Stimulated activated CD8-positive, alpha-beta memory T cell treated with anti-CD3 and anti-CD28 coated beads, Interleukin-2, amount 100 ng/mL, for 1 hour (primary cell): ENCODE measurements around the gene CDCA7.
"Not testable (repeated sequence)": the region's sequence is repeated elsewhere in the genome, so short reads cannot be mapped to it uniquely, and the experiment has no call there.

Source experiments
- DNase-seq, 2 donors: peaks; one replicate each; pipeline ENCODE4 v3.0.0-alpha.2; 2020; ENCODE audit warnings: low read depth in 2 of 2

The CDCA7 gene

GRCh38 chr2:173359231-173359630 is 4.6 kb downstream of the CDCA7 start:
- DNase-seq = no peak

DNA sequence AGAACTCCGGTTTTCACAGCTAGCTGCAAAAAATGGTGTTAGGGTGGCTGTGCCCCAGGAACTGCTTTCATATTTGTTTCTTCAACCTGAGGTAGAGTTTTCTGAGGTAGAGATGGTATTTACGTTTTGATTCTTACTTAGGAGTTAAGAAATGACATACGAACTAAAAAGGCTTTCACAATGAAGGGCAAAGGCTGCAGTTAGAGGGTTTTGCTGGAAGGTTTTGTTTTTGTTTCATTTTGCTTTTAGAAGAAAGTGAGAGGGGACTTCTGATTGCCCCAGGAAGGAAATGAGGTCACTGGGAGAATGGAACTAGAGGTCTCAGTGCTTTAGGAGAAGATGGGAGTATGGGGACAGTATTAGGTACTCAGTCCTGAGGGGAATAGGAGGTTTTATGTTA is 15.5 kb downstream of the CDCA7 start:
- DNase-seq = no peak

DNA sequence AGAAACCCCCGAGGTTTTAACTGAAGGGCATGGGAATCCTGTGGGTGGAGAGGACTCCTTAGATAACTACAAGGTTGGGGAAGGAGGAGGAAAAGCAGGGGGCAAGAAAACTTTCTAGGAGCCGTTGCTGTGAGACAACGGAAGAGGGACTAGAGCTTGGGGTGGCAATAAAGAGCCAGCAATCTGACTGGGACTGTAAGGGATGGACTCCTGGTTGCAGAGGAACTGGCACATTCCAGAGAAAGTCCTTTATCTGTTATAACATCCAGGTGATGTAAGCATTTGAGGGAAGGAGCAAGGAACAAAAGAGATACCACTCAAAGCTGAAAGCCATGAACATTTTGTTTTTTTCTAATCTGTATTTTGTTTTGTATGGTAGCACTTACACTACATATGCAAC is 16.4 kb downstream of the CDCA7 start:
- no peak for DNase-seq

- DNase-seq = no peak
Observed at GRCh38 chr2:173373290-173373689, 18.6 kb downstream of the CDCA7 start.

DNA sequence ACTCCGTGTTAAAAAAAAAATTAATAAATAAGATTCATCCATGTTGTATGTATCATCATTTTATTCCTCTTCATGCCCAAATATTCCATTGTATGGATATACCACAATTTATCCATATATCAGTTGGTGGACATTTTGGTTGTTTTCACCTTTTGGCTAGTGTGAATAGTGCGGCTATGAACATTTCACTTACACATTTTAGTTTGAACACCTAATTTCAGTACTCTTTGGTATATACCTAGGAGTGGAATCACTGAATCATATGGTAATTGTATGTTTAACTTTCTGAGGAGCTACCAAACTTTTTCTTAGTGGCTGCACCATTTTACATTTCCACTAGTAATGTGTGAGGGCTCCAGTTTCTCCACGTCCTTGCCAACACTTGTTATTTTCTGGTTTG is 20.0 kb downstream of the CDCA7 start:
- DNase-seq = no peak

DNA sequence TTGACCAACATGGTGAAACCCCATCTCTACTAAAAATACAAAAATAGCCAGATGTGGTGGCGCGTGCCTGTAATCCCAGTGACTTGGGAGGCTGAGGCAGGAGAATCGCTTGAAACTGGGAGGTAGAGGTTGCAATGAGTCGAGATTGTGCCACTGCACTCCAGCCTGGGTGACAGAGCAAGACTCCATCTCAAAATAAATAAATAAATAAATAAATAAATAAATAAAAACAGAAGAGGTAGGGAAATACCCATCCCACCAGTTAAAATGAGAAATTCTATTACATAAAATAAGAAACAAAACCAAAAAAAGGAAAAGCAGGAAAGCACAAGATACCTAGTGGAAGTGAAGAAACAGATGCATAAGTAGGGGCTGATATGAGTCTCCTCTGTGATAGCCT is 30.9 kb downstream of the CDCA7 start:
- not testable (repeated sequence) for DNase-seq

- no peak for DNase-seq
Observed at GRCh38 chr2:173386021-173386737, 31.5 kb downstream of the CDCA7 start.

- no peak for DNase-seq
Observed at GRCh38 chr2:173386738-173387065, 32.0 kb downstream of the CDCA7 start.

DNA sequence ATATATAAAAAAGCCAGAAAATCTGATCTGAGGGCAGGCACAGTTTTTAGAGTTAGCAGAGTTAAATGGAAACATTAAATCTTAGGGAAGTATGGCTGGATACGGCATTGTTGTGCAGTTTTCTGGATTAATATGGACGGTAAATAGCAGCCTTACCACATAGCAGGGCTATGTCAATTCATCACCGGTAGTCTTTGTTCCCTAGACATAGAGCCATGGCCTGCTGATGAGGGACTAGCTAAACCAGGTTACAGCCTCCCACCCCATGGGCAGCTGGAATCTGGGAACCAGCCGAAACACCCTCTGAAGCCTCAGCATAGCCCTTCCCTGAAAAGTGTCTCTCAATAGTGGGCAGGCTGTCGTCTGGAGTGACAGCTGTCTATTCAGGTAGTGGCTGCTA is 32.4 kb downstream of the CDCA7 start:
- no peak for DNase-seq

DNA sequence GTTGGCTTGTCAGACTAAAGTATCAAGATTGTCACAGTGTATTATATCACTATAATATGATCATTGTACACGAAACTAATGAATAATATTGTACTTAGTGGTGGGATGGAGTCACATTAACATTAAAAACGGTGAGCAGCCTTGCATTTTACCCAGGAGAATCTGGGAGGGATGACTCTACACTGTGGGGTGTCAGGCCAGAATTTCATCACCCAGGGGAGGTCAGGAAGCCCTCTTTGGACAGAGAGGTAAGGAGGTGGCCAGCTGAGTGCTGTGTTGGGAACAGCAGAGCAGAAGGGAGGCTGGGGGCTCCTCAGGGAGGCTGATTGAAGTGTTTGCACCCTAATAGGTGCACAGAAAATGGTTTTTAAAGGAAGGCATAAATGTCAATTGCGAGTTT is 33.0 kb downstream of the CDCA7 start:
- DNase-seq = no peak

DNA sequence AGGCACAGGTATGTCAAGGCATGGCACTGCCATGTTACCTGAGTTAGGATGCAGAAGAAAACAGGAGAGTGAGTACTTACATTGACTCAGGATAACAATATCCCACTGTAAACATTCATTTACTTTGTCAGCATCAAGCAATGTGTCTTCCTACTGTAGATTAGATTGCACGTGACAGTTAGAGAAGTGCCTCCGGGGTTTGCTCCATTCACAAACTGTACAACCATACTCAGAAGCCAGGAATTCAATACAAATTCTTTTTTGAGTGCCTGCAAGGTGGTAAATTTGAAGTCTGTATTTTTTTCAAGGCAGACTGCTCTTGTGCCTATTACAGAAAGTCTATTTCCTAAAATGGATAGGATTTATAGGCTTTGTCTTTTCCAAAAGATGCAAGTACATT is 34.1 kb downstream of the CDCA7 start:
- DNase-seq = no peak

DNA sequence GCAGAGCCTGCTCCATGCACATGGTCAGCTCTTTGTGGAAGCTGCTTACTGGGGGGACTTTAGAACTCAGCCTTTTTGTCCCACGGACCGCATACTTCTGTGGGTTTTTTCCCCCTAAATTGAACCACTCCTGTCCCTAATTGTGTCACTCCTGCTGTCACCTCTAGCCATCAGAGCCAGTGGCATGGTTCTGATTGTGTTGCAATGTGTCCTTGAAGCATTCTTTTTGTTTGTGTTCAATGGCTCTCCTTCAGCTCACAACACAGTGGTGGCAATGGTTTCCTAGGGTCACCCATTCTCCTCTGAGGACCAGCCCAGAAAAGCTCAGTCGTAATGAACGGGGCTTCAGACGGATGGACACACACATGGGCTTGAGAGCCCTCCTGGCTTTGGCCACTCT is 35.4 kb downstream of the CDCA7 start:
- DNase-seq = no peak

DNA sequence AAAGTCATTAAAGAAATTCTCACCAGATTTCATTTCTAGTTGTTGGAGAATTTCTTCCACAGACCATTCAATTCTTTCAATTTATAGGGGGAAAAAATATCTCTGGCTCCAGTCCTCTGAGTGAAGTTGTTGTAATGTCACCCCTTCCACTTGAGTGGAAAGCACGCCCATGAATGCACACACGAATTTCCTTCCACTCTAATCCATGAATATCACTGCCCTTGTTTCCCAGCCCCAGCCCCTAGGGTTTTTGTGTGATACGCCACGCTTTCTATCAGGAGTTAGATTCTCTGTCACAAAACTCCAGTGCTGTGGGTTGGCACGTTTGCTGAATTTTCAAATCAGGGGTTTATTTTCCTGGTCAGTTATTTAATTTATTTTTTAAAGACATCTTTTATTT is 38.1 kb downstream of the CDCA7 start:
- no peak for DNase-seq

GRCh38 chr2:173393186-173393585 is 38.5 kb downstream of the CDCA7 start:
- DNase-seq = no peak

DNA sequence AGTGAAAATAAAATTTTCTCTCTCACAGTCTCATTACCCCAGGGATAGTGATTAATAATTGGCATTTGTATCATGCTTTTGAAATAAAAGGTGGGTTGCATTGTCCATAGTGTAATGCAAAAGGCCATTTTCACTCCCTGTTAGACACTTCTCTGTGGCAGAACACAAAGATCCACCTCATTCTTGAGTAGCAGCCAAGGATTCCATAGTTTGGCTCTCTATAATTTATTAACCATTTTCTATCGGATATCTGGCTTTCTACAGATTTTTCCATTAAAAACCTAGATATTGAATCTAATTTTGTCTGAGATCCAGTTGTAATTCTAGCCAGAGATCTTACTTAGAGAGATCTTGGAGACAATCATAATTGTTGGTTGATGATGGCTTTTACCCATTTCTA is 39.0 kb downstream of the CDCA7 start:
- DNase-seq = no peak

DNA sequence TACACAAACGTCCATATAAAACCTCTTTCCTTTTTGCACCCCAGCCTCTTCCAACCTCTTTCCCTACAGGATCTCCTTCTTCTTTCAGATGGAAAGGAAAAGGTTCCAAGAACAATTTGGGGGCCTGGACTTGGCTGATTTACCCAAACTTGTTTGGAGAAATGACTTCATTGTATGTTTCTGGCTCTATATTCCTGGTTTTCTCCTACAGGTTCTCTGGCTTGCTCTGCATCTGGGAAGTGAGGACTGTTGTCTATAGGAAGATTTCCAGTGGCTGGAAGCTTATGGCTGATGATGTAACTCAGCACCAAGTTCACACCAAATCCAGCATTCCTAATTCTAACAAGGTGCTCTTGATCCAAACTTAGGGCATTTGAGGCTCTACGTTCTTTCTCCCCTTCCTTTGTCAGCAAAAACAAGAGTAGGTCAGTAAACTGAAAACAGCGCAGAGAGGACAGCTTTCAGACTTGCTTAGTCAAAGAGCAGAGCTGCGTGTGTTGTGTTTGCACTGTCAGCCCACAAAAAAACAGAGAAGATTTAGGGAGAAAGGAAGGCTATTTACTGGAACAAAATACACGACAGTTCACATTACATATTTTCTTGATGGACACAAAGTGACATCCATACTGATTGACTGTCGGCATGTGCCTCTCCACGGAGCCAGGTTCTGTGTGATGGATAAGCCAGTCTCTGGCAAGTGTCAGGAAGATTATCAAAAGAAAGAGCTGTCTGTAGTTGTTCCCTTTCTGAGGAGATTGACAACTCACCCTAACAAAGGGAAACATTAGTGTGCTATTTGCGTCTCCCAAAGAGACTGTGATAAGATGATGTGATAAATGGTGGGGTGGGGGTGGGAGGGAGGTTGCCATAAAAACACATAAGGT is 39.7 kb downstream of the CDCA7 start:
- DNase-seq = no peak

DNA sequence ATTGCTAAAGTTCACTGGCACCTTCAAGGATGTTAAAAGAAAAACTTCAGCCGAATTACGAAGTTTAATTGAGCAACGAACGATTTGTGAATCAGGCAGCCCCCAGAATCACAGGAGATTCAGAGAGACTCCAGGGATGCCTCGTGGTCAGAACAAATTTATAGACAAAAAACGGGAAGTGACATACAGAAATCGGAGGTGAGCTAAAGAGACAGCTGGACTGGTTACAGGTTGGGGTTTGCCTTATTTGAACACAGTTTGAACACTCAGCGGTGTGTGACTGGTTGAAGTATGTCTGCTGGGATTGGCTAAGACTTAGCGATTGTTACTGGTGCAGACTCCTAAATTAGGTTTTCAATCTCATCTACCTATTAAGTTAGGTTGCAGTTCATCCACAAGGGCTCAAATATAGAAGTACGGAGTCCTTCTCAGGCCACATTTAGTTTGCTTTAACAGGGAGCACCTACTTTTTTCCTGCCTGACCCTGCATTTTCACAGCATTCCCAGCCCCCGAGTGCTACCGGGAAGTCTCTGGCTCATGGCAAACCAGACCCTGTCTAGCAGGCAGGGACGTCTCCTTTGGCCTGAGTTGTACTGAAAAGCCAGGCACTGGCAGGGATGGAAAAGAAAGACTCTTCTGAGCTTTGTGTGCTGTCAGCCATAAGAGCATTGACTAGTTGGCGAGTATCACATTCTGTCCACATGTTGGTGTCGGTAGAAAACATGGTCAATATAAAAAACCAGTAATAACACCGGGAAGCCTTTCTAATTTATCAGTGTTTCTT is 41.1 kb downstream of the CDCA7 start:
- DNase-seq = no peak

DNA sequence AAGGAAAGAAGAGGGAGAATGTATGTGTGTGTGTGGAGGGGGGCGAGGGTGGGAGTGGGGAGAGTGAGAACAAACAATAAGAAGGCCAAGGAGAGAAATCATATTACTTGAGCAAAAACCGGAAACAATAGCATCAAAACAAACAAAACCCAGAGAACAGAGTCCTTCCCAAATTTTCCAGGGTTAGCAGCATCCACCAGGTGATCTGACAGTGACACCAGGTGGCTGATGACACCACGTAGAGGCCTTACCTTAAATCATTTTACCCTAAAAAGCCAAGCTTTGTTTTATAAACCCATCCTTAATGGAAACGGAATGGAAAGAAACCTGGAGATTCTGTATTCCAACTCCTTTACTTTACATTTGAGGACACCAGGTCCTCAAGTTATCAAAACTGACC is 42.9 kb downstream of the CDCA7 start:
- no peak for DNase-seq

DNA sequence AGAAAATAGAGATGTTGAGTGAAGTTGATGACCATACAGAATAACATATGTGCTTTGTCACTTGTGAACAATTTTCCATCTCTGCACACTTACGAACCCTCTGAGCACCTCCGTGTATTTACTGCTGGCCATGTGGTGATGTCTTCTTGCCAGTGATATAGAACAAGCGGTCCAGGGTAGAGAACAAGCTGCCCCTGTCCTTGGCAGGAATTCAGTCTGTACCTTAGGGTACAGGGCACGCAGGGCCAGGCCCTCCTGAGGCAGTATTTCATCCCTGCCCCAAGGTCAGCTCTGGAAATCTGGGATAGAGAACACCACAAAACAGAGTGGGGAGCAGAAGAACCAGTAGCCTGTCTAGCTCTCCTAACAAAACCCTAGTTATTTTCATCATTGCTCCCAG is 44.6 kb downstream of the CDCA7 start:
- no peak for DNase-seq

GRCh38 chr2:173400760-173401159 is 46.1 kb downstream of the CDCA7 start:
- DNase-seq = no peak

- DNase-seq = no peak
Observed at GRCh38 chr2:173401716-173402326, 47.1 kb downstream of the CDCA7 start.

GRCh38 chr2:173402405-173402974 is 47.8 kb downstream of the CDCA7 start:
- DNase-seq = peak; percentile 32 to 59
